AG09319 (cell line): ENCODE results near the gene CARS1.

Experiments
- DNase-seq: peaks from one replicate; pipeline ENCODE4 v3.0.0-alpha.2; 2010; ENCODE audit warnings: low read depth; ENCODE audit errors: extremely low read depth
- CTCF ChIP-seq: IDR thresholded peaks from 2 replicates; pipeline ENCODE4 v1.5.1; 2011; ENCODE audit warnings: low read depth, mild to moderate bottlenecking, inconsistent platforms, low read length, moderate library complexity

The CARS1 gene

GRCh38 chr11:3007404-3008010, 49.7 kb downstream of the CARS1 start:
- DNase-seq = no peak
- TF ChIP-seq CTCF = no peak

DNA sequence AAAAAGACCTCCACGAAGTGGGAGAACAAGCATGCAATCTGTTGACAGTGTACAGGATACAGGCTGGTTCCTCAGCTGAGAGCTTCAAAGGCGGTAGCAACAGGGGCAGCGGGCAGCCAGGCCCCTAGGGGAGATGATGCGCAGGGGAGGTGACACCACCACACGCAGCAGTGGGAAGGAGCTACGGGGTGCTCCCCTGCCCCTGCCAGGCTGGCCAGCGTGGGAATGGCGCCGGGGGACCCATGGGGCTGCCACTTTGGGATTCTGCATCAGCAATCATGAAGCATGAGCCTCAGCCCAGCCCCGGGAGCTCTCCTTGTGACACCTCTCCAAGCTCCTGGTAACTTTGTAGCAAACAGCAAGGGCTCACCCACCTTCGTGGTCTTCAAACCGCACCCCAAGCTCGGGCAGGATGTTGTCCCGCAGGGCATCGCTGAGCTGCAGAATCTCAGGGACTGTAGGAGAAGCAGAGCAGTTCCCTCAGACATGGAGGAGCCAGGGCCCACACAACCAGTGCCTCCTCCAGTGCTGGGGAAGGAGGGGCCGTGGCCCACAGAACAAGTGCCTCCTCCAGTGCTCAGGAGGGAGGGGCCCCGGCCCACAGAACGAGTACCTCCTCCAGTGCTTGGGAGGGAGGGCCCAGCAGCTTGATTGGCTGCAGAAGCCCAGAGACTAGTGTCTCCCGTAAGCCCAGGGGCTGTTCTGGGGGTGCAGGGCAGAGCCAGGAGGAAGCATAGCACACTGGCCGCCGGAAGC, 50.5 kb downstream of the CARS1 start:
- DNase-seq = no peak
- no peak for TF ChIP-seq CTCF

DNA sequence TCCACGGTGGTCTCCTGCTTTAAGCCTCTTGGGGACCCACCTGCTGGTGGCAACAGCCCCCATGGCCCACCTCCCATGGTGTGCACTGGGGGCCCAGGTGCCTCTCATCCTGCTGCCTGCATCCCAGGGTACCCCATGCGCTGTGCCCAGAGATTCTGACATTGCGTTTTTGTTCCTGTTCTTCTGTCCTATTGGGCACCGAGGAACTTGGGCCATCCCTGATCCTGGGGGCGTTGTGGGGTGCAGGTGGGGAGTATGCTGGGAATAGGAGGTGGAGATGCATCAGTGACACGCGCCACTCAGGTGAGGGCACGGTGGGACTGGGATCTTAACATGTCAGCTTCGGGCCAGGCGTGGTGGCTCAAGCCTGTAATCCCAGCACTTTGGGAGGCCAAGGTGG, 52.7 kb downstream of the CARS1 start:
- no peak for TF ChIP-seq CTCF
- DNase-seq = no peak

DNA sequence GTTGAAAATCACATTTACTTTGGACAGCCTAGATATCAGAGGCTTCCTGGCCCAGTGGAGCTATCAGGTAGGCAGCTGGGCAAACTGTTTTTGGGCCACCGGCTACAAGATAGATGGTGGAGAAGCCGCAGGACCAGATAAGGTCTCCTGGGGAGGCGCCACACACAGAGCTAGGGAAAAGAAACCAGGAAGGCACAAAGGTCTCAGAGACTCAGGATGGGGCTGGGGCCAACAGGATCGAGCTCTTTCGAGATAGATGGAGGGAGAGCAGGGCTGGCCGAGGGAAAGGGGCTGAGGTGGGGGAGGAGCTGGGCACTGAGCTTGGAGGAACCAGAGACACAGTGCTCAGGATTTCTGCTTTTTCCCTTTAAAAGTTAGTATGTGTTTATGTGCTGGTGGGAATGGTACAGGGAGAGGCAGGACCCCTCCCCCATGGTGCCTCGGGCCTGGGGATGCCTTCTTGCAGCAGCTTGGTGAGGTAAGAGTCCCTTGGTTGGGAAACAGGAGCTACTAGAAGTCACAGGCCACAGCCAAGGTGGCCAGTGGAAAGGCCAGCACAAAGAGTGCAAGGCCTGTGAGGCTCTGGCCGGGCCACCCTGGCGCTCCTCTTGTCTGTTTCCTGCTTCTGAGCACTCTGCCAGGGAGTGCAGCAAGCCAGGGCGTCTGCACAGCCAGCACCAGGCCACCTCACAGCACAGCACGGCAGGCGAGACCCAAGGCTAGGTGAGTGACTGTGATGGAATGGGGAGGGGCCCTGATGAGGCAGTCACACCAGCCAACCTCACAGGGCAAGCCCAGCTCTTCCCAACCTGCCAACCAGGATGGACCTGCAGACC, 53.6 kb downstream of the CARS1 start:
- no peak for DNase-seq

GRCh38 chr11:3002871-3003270, 54.4 kb downstream of the CARS1 start:
- no peak for TF ChIP-seq CTCF
- no peak for DNase-seq

More for the DNA sequence above, 53.6 kb downstream of the CARS1 start:
- TF ChIP-seq CTCF = no peak

- TF ChIP-seq CTCF = no peak
- DNase-seq = no peak
These were observed 54.8 kb downstream of the CARS1 start for GRCh38 chr11:3002351-3002861.
